ENCODE results near the gene RPS18. TPM values are rescaled to one million over a fixed set of nuclear protein-coding genes. Genes with fewer than 3 reads are reported as not detected.
A peak's percentile ranks its signal among the peaks of the same experiment; 100 is the strongest.

RPS18 gene
- total and polyA plus RNA-seq, 9 of the 15 experiments (the other 6 are each of a cell fraction or from before 2014, with no cell fraction given): 5,023 to 17,516 (median 8,131) TPM

GRCh38 chr6:33271468-33272274 lies at the start of gene RPS18, which contains the start of gene VPS52 (continued):
- peak in 1 of 2 experiments; percentile 23 for TF ChIP-seq E2F6 (IDR thresholded peaks at IDR 0.05; ENCODE audit: borderline replicate concordance in 1 of 2, extremely low read depth in 1 of 2, insufficient read depth in 1 of 2, insufficient read length in 1 of 2, low read depth in 1 of 2, low read length in 1 of 2, poor library complexity in 1 of 2, severe bottlenecking in 1 of 2)
- TF ChIP-seq ZNF764 (CRISPR knock-in tag; IDR thresholded peaks at IDR 0.05; ENCODE audit: low read depth): peak; percentile 50; the same call in 1 of the 2 replicates
- no peak; the same call in 1 of the 2 replicates for TF ChIP-seq TGIF2 (CRISPR knock-in tag; IDR thresholded peaks at IDR 0.05)
- no peak for TF ChIP-seq MEF2A (IDR thresholded peaks at IDR 0.05; ENCODE audit: control insufficient read depth, low read depth, low read length)
- peak; percentile 69; the same call in 1 of the 2 replicates for TF ChIP-seq HIVEP1 (CRISPR knock-in tag; IDR thresholded peaks at IDR 0.05)
- TF ChIP-seq SNIP1 (IDR thresholded peaks at IDR 0.05; ENCODE audit: low read depth): no peak
- TF ChIP-seq BCLAF1 (IDR thresholded peaks at IDR 0.05; ENCODE audit: borderline replicate concordance in 1 of 2, control insufficient read depth in 1 of 2, low read depth in 2 of 2, low read length in 1 of 2): peak in 1 of 2 experiments; percentile 12; a peak in 1 of 4 replicates
- peak; percentile 85; the same call in 1 of the 2 replicates for TF ChIP-seq E2F3 (CRISPR knock-in tag; IDR thresholded peaks at IDR 0.05)
- TF ChIP-seq ZBTB12 (CRISPR knock-in tag; IDR thresholded peaks at IDR 0.05): peak; percentile 82
- 0 out of 2 replicates have a peak, but pooled peaks have one; percentile 40 for TF ChIP-seq MITF (IDR thresholded peaks at IDR 0.05)
- peak; percentile 96 for TF ChIP-seq E2F8 (IDR thresholded peaks at IDR 0.05; ENCODE audit: low read depth, partially characterized antibody)
- TF ChIP-seq ETS2 (tag; IDR thresholded peaks at IDR 0.05; ENCODE audit: borderline replicate concordance, poor library complexity, severe bottlenecking): no peak
- TF ChIP-seq NCOR1 (IDR thresholded peaks at IDR 0.05): peak; percentile 53
- no peak for TF ChIP-seq ZNF175 (CRISPR knock-in tag; IDR thresholded peaks at IDR 0.05; ENCODE audit: low read depth)

All from K562 (cell line).